Measurements from ENCODE around the gene BNC2.

DNA sequence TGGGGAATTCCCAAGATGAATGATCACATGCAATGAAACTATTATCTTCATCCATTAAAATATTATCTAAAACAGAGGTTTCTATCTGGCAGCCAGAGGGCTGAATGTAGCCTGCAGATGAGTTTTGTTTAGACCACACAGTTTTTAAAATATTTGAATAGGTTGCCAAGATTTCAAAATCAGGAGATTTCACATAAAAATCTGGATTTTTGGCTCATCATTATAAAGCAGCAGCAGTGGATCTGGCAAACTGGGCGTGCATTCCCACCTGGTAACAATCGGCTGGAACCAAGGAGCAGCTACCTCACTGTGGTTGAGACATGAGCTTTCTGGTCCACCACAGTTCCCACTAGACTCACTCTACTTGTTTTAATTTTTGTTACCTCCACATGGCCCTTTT is 155.1 kb downstream of the BNC2 start:
- TF ChIP-seq, protein P1, sequence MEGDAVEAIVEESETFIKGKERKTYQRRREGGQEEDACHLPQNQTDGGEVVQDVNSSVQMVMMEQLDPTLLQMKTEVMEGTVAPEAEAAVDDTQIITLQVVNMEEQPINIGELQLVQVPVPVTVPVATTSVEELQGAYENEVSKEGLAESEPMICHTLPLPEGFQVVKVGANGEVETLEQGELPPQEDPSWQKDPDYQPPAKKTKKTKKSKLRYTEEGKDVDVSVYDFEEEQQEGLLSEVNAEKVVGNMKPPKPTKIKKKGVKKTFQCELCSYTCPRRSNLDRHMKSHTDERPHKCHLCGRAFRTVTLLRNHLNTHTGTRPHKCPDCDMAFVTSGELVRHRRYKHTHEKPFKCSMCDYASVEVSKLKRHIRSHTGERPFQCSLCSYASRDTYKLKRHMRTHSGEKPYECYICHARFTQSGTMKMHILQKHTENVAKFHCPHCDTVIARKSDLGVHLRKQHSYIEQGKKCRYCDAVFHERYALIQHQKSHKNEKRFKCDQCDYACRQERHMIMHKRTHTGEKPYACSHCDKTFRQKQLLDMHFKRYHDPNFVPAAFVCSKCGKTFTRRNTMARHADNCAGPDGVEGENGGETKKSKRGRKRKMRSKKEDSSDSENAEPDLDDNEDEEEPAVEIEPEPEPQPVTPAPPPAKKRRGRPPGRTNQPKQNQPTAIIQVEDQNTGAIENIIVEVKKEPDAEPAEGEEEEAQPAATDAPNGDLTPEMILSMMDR (conservative IDR thresholded peaks at IDR 0.05 in 1 of 2, IDR thresholded peaks at IDR 0.05 in 1 of 2; ENCODE audit: low read depth in 1 of 2, low read length in 2 of 2), result no peak
- TF ChIP-seq EZH2 (IDR thresholded peaks at IDR 0.05; ENCODE audit: low read length, missing control alignments), result no peak

Measured in fibroblast of lung (primary cell).